Panc1 (cell line): Measurements from ENCODE around the gene PIK3R1.

Experiments
- CTCF ChIP-seq: fragments of 450-650 bp; IDR thresholded peaks from 2 replicates; pipeline ENCODE4 v1.5.1; 2017; ENCODE audit warnings: mild to moderate bottlenecking
- POLR2AphosphoS5 ChIP-seq: IDR thresholded peaks from 2 replicates; pipeline ENCODE4 v1.6.1; 2012; ENCODE audit warnings: mild to moderate bottlenecking, low read depth, low read length, moderate library complexity
- REST ChIP-seq, 2 experiments: IDR thresholded peaks; 2 replicates each; pipeline ENCODE4 v1.6.1; 2011 to 2012; ENCODE audit warnings: low read depth in 2 of 2, control low read depth in 1 of 2, low read length in 1 of 2, mild to moderate bottlenecking in 1 of 2, moderate library complexity in 1 of 2; ENCODE audit not compliant: insufficient read depth in 1 of 2

GRCh38 chr5:68222824-68223354, 7.3 kb downstream of the PIK3R1 start:
- no peak for TF ChIP-seq CTCF
- TF ChIP-seq POLR2AphosphoS5, result no peak
- TF ChIP-seq REST (IDR thresholded peaks at IDR 0.05; ENCODE audit: insufficient read depth in 1 of 2, low read depth in 2 of 2, low read length in 1 of 2), result no peak
